Left ventricle myocardium superior (tissue), 1 donor: Measurements from ENCODE around the gene TBX21. TPM values are rescaled to one million over a fixed set of nuclear protein-coding genes. Genes with fewer than 3 reads are reported as not detected.

Experiments used
- ATAC-seq: fragments of 200-7000 bp; cut with Tn5 transposase; one replicate; pipeline ENCODE4 v1.9.1; 2020; ENCODE audit warnings: mild to moderate bottlenecking, moderate library complexity
- DNase-seq: peaks from one replicate; pipeline ENCODE4 v3.0.0-alpha.2; 2020
- intact Hi-C: fragments of 100-400 bp; cut with micrococcal nuclease; formaldehyde crosslinking; loops from one replicate; pipeline ENCODE4 v1.11.0; 2022
- total RNA-seq: library from RNA; stranded (reverse); fragmentation: NEBNext Ultra II Directional; extraction: Animal tissue kit (Norgen Biotek cat#: 25700); gene quantifications from one replicate; pipeline ENCODE4 v1.2.1, GENCODE V29; 2021
- donor health status: DM: no; HTN: yes; CAD: no; lungs with severe emphysema.

The TBX21 gene
- total RNA-seq, 1 donor from 2014 or later, result 0.40 TPM

GRCh38 chr17:47791025-47791424 lies 58.0 kb downstream of the TBX21 start:
- ATAC-seq, result no peak
- DNase-seq, result no peak
- intact Hi-C loops, result no loop called here

- intact Hi-C loops, result no loop called here
- ATAC-seq, result no peak
- no peak for DNase-seq
Measured at GRCh38 chr17:47792457-47792856, 59.4 kb downstream of the TBX21 start.

- intact Hi-C loops, result no loop called here
- ATAC-seq, result no peak
- DNase-seq, result no peak
Measured at GRCh38 chr17:47792979-47793378, 59.9 kb downstream of the TBX21 start.

Other genes with a start within 250 kb of the TBX21 start
- gene NPEPPS, start 202.1 kb upstream of the TBX21 start, total RNA-seq, result 93.0 TPM
- 169 TPM for gene KPNB1, start 83.3 kb upstream of the TBX21 start, total RNA-seq
- 15.9 TPM for gene TBKBP1, start 39.1 kb upstream of the TBX21 start, total RNA-seq
- gene OSBPL7, start 88.6 kb downstream of the TBX21 start, total RNA-seq, result 4.0 TPM
- gene MRPL10, start 98.3 kb downstream of the TBX21 start, total RNA-seq, result 53.5 TPM
- not detected for gene LRRC46, start 98.4 kb downstream of the TBX21 start, total RNA-seq
- gene SCRN2, start 108.0 kb downstream of the TBX21 start, total RNA-seq, result 33.8 TPM
- gene SP6, start 117.9 kb downstream of the TBX21 start, total RNA-seq, result 0.15 TPM
- 14.1 TPM for gene SP2, start 163.0 kb downstream of the TBX21 start, total RNA-seq
- gene PNPO, start 208.3 kb downstream of the TBX21 start, total RNA-seq, result 31.3 TPM
- gene PRR15L, start 224.6 kb downstream of the TBX21 start, total RNA-seq, result not detected
- 50.8 TPM for gene CDK5RAP3, start 237.9 kb downstream of the TBX21 start, total RNA-seq